HG03196 (cell line): ENCODE results near the gene TTC29.
"Not testable (repeated sequence)": the region's sequence is repeated elsewhere in the genome, so short reads cannot be mapped to it uniquely, and the experiment has no call there.

Experiments
- ATAC-seq: cut with Tn5 transposase; IDR thresholded peaks from one replicate; pipeline ENCODE4 v1.9.1; 2021; ENCODE audit not compliant: unreplicated experiment

TTC29 gene

GRCh38 chr4:146723519-146723918 lies 222.1 kb downstream of the TTC29 start:
- not testable (repeated sequence) for ATAC-seq

GRCh38 chr4:146709956-146710355 lies 235.7 kb downstream of the TTC29 start:
- no peak for ATAC-seq

- ATAC-seq: no peak
Observed at GRCh38 chr4:146699910-146700309, 245.8 kb downstream of the TTC29 start.

GRCh38 chr4:146674829-146675570 lies 270.7 kb downstream of the TTC29 start:
- no peak for ATAC-seq

GRCh38 chr4:146663968-146664311 lies 281.7 kb downstream of the TTC29 start:
- ATAC-seq: not testable (repeated sequence)

- no peak for ATAC-seq
Observed at GRCh38 chr4:146661367-146661766, 284.3 kb downstream of the TTC29 start.
